HepG2 (cell line): ENCODE measurements around the gene NPEPL1. TPM values are rescaled to one million over a fixed set of nuclear protein-coding genes. Genes with fewer than 3 reads are reported as not detected.
A peak's percentile ranks its signal among the peaks of the same experiment; 100 is the strongest.

Source experiments
- CENPT ChIP-seq: sonication (generic); formaldehyde crosslinking; IDR thresholded peaks from 2 replicates; pipeline ENCODE4 v1.8.0; 2022; ENCODE audit warnings: low read depth, mild to moderate bottlenecking, moderate library complexity, missing genetic modification reagents
- E2F5 ChIP-seq: sonication (generic); formaldehyde crosslinking; conservative IDR thresholded peaks from 2 replicates; pipeline ENCODE4 v1.4.0; 2020; ENCODE audit warnings: missing genetic modification reagents
- FOXK2 ChIP-seq: fragments of 450-650 bp; IDR thresholded peaks from 2 replicates; pipeline ENCODE4 v1.6.1; 2016
- IKZF5 ChIP-seq: IDR thresholded peaks from 2 replicates; pipeline ENCODE4 v1.6.1; 2018; ENCODE audit warnings: missing genetic modification reagents, mild to moderate bottlenecking, missing compliant biosample characterization
- MBD4 ChIP-seq: IDR thresholded peaks from 2 replicates; pipeline ENCODE4 v1.6.1; 2012; ENCODE audit warnings: low read length, inconsistent platforms, borderline replicate concordance
- POLR2AphosphoS2 ChIP-seq: IDR thresholded peaks from 2 replicates; pipeline ENCODE4 v1.6.1; 2011; ENCODE audit warnings: low read depth, low read length, improper control_type of control experiment
- RFX3 ChIP-seq: IDR thresholded peaks from 2 replicates; pipeline ENCODE4 v1.6.1; 2016; ENCODE audit warnings: missing biosample characterization, missing genetic modification reagents
- SETDB1 ChIP-seq: sonication (generic); formaldehyde crosslinking; IDR thresholded peaks from 2 replicates; pipeline ENCODE4 v1.5.1; 2020; ENCODE audit warnings: missing genetic modification reagents, mild to moderate bottlenecking, borderline replicate concordance
- SIN3B ChIP-seq: fragments of 150-350 bp; IDR thresholded peaks from 2 replicates; pipeline ENCODE4 v1.6.1; 2014; ENCODE audit warnings: low read length
- SOX13 ChIP-seq, 3 experiments: fragments of 450-650 bp in 1 of 3; sonication (generic) in 1 of 3; formaldehyde crosslinking in 1 of 3; IDR thresholded peaks in 2 of 3; conservative IDR thresholded peaks in 1 of 3; 2 replicates each; pipeline versions ENCODE4 v1.5.0 to v1.6.1; 2016 to 2020; ENCODE audit warnings: antibody characterized with exemption in 1 of 3, mild to moderate bottlenecking in 1 of 3, missing compliant biosample characterization in 1 of 3, missing genetic modification reagents in 1 of 3, moderate library complexity in 1 of 3
- WIZ ChIP-seq: sonication (generic); formaldehyde crosslinking; IDR thresholded peaks from 2 replicates; pipeline ENCODE4 v1.5.1; 2020; ENCODE audit warnings: mild to moderate bottlenecking, missing genetic modification reagents
- ZBTB43 ChIP-seq: sonication (generic); formaldehyde crosslinking; conservative IDR thresholded peaks from 2 replicates; pipeline ENCODE4 v1.4.0; 2020; ENCODE audit warnings: missing genetic modification reagents
- ZNF251 ChIP-seq: sonication (generic); formaldehyde crosslinking; IDR thresholded peaks from 2 replicates; pipeline ENCODE4 v1.9.0; 2021; ENCODE audit warnings: mild to moderate bottlenecking, missing genetic modification reagents
- ZNF331 ChIP-seq: sonication (generic); formaldehyde crosslinking; IDR thresholded peaks from 2 replicates; pipeline ENCODE4 v1.4.0; 2020; ENCODE audit warnings: missing genetic modification reagents
- ZNF547 ChIP-seq: sonication (generic); formaldehyde crosslinking; IDR thresholded peaks from 2 replicates; pipeline ENCODE4 v1.5.1; 2020; ENCODE audit warnings: mild to moderate bottlenecking, missing genetic modification reagents
- ZNF883 ChIP-seq: sonication (generic); formaldehyde crosslinking; IDR thresholded peaks from 2 replicates; pipeline ENCODE4 v1.5.1; 2020; ENCODE audit warnings: mild to moderate bottlenecking, missing genetic modification reagents; ENCODE audit errors: not compliant biosample characterization
- polyA plus RNA-seq, 8 experiments: library from polyadenylated mRNA; depleted of rRNA in 3 of 8; stranded (reverse) in 7 of 8; unstranded in 1 of 8; fragments of >200 nt; fragmentation: Illumina TruSeq in 4 of 8; extraction: Trizol in 4 of 8; gene quantifications; 2 replicates each; pipeline versions ENCODE4 v1.2.1 to v1.2.3, GENCODE V29; 2011 to 2016; ENCODE audit warnings: low read depth in 4 of 8, missing spikeins in 1 of 8, mixed read lengths in 1 of 8; ENCODE audit not compliant: insufficient read depth in 1 of 8
- total RNA-seq, 5 experiments: library from RNA; depleted of rRNA; stranded (reverse); fragments of >200 nt; fragmentation: Illumina TruSeq; extraction: Trizol; gene quantifications; 2 replicates each; pipeline ENCODE4 v1.2.3, GENCODE V29; 2016; ENCODE audit warnings: low read depth in 1 of 5
- TF ChIP-seq, protein P1 (sequence below): IDR thresholded peaks from 2 replicates; pipeline ENCODE4 v1.6.1; 2012; ENCODE audit warnings: low read length, improper control_type of control experiment
- TF ChIP-seq, protein P2 (sequence below): sonication (generic); formaldehyde crosslinking; IDR thresholded peaks from 2 replicates; pipeline ENCODE4 v1.5.0; 2020; ENCODE audit warnings: missing genetic modification reagents

Gene NPEPL1
- total and polyA plus RNA-seq, 2 of the 13 experiments (the other 11 are each of a cell fraction or from before 2014, with no cell fraction given), result 4.1 to 7.5 TPM

- TF ChIP-seq RFX3 (CRISPR knock-in tag), result peak; percentile 49
- TF ChIP-seq MBD4, result no peak
- peak; percentile 99 for TF ChIP-seq ZNF547 (CRISPR knock-in tag)
- TF ChIP-seq ZBTB43 (CRISPR knock-in tag), result peak; percentile 73; the same call in 1 of the 2 replicates
- TF ChIP-seq SOX13 (IDR thresholded peaks at IDR 0.05), result peak; percentile 85
- TF ChIP-seq SOX13 (CRISPR knock-in tag; conservative IDR thresholded peaks at IDR 0.05 in 1 of 2, IDR thresholded peaks at IDR 0.05 in 1 of 2), result peak; percentile 82 to 85; a peak in 3 of 4 replicates
- peak; percentile 98 for TF ChIP-seq ZNF251
- TF ChIP-seq IKZF5 (CRISPR knock-in tag), result peak; percentile 96
- peak; percentile 81 for TF ChIP-seq FOXK2
- TF ChIP-seq, protein P1, sequence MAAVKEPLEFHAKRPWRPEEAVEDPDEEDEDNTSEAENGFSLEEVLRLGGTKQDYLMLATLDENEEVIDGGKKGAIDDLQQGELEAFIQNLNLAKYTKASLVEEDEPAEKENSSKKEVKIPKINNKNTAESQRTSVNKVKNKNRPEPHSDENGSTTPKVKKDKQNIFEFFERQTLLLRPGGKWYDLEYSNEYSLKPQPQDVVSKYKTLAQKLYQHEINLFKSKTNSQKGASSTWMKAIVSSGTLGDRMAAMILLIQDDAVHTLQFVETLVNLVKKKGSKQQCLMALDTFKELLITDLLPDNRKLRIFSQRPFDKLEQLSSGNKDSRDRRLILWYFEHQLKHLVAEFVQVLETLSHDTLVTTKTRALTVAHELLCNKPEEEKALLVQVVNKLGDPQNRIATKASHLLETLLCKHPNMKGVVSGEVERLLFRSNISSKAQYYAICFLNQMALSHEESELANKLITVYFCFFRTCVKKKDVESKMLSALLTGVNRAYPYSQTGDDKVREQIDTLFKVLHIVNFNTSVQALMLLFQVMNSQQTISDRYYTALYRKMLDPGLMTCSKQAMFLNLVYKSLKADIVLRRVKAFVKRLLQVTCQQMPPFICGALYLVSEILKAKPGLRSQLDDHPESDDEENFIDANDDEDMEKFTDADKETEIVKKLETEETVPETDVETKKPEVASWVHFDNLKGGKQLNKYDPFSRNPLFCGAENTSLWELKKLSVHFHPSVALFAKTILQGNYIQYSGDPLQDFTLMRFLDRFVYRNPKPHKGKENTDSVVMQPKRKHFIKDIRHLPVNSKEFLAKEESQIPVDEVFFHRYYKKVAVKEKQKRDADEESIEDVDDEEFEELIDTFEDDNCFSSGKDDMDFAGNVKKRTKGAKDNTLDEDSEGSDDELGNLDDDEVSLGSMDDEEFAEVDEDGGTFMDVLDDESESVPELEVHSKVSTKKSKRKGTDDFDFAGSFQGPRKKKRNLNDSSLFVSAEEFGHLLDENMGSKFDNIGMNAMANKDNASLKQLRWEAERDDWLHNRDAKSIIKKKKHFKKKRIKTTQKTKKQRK, result no peak
- TF ChIP-seq CENPT (CRISPR knock-in tag), result peak; percentile 98
- peak; percentile 98 for TF ChIP-seq ZNF331 (CRISPR knock-in tag)
- peak; percentile 99 for TF ChIP-seq ZNF883
- peak; percentile 87; the same call in 1 of the 2 replicates for TF ChIP-seq SETDB1 (CRISPR knock-in tag)
- TF ChIP-seq SIN3B, result peak; percentile 99
- TF ChIP-seq E2F5 (CRISPR knock-in tag), result peak; percentile 86
- peak; percentile 96 for TF ChIP-seq WIZ
- TF ChIP-seq POLR2AphosphoS2, result peak; percentile 69; the same call in 1 of the 2 replicates
- TF ChIP-seq, protein P2, sequence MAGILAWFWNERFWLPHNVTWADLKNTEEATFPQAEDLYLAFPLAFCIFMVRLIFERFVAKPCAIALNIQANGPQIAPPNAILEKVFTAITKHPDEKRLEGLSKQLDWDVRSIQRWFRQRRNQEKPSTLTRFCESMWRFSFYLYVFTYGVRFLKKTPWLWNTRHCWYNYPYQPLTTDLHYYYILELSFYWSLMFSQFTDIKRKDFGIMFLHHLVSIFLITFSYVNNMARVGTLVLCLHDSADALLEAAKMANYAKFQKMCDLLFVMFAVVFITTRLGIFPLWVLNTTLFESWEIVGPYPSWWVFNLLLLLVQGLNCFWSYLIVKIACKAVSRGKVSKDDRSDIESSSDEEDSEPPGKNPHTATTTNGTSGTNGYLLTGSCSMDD (CRISPR knock-in tag), result peak; percentile 11; the same call in 1 of the 2 replicates
Measured at GRCh38 chr20:58650776-58651558, 41.6 kb upstream of the NPEPL1 start, which contains the start of gene STX16 (continued).
